Activated CD4-positive, alpha-beta T cell treated with anti-CD3 and anti-CD28 coated beads, Interleukin-2, amount 50 U/mL, for 1 hour (primary cell): ENCODE results near the gene ACRBP.
A peak's percentile ranks its signal among the peaks of the same experiment; 100 is the strongest.

Experiments used
- DNase-seq: peaks from one replicate; pipeline ENCODE4 v3.0.0-alpha.2; 2020

Gene ACRBP

DNA sequence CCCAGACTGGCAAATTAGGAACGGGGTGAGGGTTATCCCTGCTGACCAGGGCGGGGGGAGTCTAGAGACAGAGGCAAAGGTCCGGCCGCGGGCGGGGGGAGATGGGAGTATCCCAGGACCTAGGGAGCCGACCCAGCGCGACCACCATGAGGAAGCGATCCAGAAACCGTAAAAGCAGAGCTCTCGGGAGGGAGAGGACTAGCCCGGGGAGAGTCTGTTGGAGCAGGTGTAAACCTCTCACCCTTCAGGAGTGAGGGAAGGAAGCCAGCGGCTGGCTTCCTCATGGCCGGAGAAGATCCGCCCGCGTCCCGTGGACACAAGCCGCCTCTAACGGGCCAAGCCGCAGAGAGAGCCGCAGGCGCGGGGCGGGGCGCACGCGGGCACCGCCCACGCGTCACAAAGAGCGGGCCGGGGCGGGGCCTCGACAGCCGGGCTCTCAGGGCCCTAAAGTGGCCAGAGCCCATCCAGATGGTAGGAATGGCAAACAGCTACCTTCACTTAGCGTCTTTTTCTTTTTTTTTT lies at the start of gene ACRBP:
Gene ACRBP, minus strand, starts transcription at position 350 of the 522 bp plus-strand sequence. Its CDS starts 66 bp downstream, at position 284.
- no peak for DNase-seq

- no peak for DNase-seq
Observed at GRCh38 chr12:6695313-6696045, 48.2 kb upstream of the ACRBP start.

DNA sequence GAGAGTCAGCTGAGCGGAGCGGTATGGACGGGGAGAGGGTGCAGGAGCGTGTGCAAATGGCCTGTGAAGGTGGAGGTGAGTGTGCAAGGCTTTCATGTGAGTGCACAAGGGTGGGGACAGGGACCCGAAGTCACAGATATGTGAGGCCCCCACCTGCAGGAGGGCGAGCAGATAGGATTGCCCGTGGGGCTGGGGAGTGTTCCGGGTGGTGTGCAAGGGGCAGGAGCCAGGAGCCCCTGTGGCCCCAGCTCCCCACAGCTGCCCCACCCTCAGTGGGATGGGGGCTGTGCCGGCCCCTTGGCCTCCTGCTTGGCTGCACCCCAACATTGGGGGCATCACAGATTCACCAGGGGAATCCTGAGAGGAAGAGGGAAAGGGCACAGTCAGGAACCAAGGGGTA lies 47.5 kb upstream of the ACRBP start:
- no peak for DNase-seq

DNA sequence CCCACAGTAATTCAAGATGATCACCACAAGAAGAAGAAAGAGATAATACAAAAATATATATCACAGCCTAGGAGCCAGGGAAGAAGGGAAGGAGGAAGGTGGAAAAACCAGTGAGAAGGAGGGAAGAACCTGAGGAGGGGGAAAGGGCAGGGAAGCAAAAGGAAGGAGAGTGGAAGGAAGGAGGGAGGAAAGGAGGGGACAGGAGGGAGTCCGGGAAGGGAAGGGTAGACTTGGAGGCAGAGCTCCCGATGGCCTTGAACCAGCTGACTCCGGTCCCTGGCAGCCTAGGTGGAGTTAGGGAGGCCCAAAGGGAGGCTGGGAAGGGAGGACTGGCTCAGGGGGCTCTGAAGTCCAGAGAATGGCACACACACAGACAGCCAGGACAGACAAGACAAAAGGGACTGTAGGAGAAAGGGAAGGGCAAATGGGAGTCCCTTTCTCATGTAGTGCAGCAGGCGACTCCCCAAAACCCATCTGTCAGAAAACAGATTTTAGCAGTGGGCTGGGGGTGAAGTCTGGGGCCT lies 46.7 kb upstream of the ACRBP start:
- no peak for DNase-seq

GRCh38 chr12:6692888-6693287 lies 45.7 kb upstream of the ACRBP start:
- no peak for DNase-seq

GRCh38 chr12:6691473-6691872 lies 44.2 kb upstream of the ACRBP start:
- DNase-seq = no peak

DNA sequence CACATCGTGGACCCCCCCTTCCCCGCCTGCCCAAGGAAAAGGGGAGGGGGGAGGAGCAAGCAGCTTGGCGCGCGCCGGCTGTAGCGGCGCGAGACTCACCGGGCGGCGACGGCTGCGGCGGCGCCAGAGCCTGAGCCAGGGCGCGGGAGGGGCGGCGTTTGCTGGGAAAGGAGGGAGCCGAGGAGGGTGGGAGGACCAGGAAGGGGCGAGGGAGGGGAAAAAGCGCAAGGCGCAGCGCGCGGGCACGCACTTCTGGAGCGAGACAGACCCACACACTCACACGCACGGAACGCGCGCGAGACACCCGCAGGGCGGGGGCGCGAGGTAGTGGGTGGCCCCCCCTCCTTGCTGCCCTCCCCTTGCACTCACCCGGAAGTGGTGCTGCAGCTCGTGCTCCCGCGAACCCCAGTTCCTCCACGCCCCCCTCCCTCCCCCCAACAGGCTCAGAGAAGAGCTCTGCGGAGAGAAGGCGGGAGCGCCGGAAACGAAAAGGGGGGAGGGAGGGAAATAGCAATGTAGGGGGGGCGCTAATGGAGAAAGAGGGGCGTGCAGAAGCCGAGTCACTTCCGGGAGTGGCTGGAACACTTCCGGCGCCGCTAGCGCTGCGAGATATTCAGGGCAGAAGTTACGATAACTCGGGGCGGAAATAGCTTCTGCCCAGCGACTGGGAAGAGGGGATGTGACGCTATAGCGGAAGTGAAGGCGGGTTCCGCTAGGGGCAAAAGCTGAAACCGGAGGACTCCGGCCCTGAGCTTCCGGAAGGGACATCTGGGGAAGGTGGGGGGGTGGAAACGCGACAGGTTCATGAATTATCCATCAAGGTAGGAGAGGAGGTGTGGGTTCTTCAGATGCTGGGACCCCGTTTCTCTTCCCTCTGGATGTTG lies 42.0 kb upstream of the ACRBP start, which contains the start of gene ZNF384:
Gene ZNF384, minus strand, starts transcription at position 377 of the 884 bp plus-strand sequence. CDS start 9,855 bp downstream, outside the sequence.
- peak; percentile 92 for DNase-seq

- DNase-seq = peak; percentile 31
Observed at GRCh38 chr12:6688543-6688998, 41.3 kb upstream of the ACRBP start.

DNA sequence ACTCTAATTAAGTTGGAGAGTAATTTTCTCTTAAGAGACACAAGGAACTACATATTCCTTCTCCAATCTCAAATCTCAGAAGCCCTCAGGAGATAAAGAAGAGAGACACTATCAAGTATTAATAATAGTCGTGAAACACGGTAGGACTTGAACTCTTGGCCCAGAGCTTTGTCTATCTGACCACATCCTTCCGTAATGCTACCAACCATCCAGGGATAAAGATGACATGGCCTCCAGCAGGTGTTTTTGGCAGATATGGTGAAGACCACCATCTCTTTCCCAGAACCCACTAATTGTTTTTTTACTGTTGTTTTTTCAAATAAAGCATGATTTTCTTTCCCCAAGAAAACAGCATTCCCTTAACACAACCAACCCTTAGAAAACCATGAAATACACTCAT lies 38.6 kb upstream of the ACRBP start:
- no peak for DNase-seq

- peak; percentile 23 for DNase-seq
Observed at GRCh38 chr12:6684609-6685008, 37.4 kb upstream of the ACRBP start.

DNA sequence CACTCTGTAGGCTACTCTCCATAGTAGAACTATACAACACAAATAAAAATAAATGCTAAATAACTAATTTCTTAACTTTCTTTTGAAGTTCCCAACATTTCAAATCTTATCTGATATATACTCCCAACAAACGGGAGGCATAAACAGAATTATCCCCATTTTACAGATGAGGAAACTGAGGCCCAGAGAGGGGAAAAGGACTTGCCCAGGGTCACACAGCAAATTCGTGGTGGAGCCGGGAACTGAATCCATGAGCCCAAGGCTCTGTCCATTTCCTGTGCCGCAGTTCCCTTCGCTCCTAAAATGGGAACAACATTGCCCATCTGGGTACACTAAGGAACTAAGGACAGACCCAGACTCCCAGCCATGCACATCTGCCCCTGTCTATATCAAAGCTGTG lies 29.7 kb upstream of the ACRBP start:
- no peak for DNase-seq

DNA sequence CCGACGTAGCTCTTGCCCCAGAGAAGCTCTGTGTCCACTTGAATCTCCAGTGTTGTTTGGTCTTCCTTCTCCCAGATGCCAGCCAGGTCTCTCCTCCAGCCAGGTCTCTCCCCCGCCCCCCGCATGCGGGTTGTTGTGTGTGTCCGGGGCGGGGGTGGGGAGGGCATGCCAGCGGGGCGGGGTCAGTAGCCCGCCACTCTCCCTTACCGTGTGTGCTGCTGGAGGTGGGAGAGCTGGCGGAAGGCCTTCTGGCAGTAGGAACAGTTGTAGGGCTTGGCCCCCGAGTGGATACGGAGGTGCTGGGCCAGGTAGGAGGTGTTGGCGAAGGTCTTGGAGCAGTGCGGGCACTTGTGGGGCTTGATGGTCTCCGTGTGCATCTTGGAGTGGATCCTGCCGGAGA lies 24.9 kb upstream of the ACRBP start:
- DNase-seq = no peak

- no peak for DNase-seq
Observed at GRCh38 chr12:6667559-6668210, 20.5 kb upstream of the ACRBP start.

GRCh38 chr12:6666211-6666610 lies 19.0 kb upstream of the ACRBP start:
- no peak for DNase-seq

DNA sequence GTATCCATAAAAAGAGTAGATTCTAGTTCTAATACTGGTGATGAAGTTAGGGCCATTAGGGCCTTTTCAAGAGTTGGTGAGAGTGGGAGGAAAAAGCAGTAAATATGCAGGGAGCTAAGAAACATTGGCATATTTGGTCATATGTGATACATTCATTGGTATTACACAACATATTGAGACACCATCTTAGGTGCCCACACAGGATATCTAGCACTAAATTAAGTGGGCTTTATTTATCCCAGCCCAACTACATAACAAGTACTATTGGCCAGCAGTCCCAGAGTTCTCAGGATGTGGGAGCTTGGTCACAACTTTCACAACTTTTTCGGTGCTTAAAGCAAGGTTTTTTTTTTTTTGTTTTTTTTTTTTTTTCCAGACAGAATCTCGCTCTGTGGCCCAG lies 17.7 kb upstream of the ACRBP start:
- no peak for DNase-seq

GRCh38 chr12:6662906-6663742 lies 15.9 kb upstream of the ACRBP start, which contains the start of gene ING4:
ING4 (minus strand) TSS chr12:6663119; CDS start chr12:6663101, 18 bp downstream.
- DNase-seq = peak; percentile 93

- DNase-seq = no peak
Observed at GRCh38 chr12:6662602-6662905, 15.3 kb upstream of the ACRBP start.

DNA sequence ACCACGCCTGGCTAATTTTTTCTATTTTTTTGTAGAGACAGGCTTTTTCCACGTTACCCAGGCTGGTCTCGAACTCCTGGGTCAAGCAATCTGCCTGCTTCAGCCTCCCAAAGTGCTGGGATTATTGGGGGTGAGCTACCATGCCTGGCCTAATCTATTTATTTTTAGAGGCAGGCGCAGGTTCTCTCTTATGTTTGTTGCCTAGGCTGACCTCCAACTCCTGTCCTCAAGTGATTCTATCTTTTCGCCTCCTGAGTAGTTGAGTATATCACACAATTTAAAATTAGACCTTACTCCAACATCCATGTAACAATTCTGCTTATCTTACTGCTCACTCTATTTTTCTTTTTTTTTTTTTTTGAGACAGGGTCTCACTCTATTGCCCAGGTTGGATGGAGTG lies 6.8 kb upstream of the ACRBP start:
- no peak for DNase-seq

DNA sequence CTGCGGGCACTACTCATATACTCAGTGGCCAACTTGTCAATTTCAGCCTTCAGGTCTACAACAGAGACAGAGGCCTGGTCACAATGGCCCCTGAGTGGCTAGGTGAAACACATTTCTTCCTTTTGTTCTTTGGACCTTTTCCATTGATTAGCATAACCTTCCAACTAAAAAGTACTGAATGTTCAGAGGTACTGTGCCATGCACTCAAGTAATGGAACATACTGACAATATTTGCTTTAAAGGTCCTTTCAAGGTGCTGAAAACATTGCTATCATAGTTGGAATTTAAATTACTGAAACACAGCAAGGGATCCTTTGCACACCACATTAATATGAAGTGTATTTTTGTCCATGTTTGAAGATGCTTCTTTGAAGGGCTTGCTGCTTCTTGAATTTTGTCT lies 6.1 kb upstream of the ACRBP start:
- DNase-seq = no peak

DNA sequence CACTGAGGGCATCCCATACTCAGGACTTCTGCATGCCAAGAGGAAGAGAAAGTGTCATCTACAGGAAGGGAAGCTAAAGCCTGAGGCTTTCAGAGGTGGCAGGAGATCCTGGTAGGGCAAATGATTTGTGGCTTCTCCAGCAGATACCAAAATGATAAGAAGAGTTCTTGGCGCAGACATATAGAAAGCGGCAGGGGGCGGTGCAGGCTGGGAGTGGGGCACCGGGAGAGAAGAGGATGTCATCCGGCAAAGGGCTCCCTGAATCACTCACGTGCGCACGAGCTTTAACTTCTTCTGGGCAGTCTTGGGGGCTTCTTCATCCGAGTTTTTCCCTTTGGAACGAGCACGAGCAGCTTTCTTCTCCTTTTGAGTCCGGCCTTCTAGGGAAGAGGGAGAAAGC lies 5.2 kb upstream of the ACRBP start:
- DNase-seq = no peak

DNA sequence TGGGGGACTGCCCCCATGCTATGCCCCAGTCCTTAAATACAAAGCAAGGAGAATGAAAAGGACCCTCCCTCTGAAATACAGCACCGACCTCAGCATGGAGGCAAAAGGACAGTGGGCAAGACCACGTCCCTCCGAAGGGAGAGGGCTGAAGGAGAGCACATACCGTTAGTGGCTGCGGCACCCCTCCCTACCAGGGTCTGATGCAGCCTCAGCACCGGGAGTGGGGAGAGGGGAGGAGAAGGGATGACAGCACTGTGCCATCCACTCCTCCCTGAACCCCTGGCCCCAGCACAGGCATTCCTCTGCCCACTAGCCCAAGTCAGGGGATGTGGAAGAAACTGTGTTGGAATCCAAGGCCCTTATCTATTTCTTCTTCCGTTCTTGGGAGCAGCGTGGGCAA lies 3.6 kb upstream of the ACRBP start:
- DNase-seq = no peak
